Measurements from ENCODE around the gene CAMK1G.

CAMK1G gene

DNA sequence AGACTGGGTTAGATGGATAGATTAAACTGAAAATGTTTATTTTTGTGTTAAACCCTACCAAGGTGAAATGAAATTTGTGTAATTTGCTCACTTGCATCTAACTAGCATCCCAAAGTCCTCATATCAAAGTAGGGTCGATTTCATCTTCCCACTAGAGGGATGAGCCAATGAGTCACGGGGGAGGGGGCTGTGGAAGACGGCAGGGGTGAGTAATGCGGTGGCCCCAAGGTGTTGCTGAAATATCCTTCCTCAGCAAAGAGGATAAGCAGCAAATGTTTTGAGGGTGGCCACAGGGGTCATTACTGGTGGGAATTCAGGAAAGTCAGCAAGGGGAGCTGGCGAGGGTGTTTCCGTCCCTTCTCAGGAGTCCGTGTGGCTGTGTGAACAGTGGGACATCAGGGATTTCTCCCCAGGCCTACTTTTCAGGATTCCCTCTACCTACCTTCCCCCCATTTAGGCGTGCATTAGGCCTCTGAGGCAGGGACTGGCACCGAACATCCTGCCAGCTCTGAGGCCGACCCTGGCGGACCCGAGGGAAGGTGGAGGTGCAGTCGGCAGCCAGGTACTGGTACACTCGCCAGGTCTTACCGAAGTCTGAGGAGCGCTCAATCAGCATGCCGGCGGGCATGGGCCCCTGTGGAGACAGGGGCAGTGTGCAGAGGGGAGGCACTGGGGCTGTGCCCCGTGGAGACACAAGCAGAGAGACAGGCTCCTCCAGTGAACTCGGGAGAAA, 50.7 kb downstream of the CAMK1G start:
- TF ChIP-seq, protein P1, sequence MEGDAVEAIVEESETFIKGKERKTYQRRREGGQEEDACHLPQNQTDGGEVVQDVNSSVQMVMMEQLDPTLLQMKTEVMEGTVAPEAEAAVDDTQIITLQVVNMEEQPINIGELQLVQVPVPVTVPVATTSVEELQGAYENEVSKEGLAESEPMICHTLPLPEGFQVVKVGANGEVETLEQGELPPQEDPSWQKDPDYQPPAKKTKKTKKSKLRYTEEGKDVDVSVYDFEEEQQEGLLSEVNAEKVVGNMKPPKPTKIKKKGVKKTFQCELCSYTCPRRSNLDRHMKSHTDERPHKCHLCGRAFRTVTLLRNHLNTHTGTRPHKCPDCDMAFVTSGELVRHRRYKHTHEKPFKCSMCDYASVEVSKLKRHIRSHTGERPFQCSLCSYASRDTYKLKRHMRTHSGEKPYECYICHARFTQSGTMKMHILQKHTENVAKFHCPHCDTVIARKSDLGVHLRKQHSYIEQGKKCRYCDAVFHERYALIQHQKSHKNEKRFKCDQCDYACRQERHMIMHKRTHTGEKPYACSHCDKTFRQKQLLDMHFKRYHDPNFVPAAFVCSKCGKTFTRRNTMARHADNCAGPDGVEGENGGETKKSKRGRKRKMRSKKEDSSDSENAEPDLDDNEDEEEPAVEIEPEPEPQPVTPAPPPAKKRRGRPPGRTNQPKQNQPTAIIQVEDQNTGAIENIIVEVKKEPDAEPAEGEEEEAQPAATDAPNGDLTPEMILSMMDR (IDR thresholded peaks at IDR 0.05) = no peak
- no peak overlapping the region for H3K27ac ChIP-seq
- DNase-seq (ENCODE audit: low spot score) = no peak
- no peak overlapping the region for H3K4me3 ChIP-seq

DNA sequence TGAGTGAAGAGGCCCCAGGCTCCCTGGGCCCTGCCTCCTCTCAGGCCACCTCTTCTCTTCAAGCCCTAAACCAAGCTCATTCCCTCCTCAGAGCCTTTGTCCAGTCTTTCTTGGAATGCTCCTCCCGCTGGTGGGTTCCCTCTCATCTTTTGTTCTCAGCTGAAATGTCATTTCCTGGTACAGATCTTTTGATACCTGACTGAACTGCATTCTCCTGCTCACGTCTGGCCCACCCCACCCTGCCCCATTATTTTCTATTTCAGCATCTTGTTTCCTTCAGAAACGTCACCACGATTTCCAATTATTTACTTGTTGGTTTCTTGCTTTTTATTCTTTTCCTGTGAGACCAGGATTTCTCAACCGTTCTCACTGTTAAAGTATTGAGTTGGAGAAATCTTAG, 52.3 kb downstream of the CAMK1G start:
- H3K4me3 ChIP-seq = no peak overlapping the region
- no peak overlapping the region for H3K27ac ChIP-seq
- DNase-seq (ENCODE audit: low spot score) = no peak
- TF ChIP-seq, protein P1 (IDR thresholded peaks at IDR 0.05) = no peak

DNA sequence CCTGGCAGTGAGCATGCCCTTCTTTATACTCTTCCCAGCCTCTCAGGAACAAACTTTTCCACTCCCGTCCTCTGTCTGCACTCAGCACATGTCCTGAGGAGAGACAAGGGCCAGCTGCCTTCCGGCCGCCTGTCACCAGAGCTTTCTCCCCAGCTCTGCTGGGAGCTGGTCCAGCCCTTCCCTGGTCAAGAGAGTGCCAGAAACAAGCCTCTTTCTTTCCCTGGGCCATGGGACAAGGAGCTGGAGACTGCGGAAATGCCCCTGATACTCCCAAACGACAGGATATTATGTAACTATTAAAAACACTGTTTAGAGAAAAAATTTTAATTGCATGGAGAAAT, 58.3 kb downstream of the CAMK1G start:
- TF ChIP-seq, protein P1 (IDR thresholded peaks at IDR 0.05) = no peak
- DNase-seq (ENCODE audit: low spot score) = peak; percentile 86
- Histone ChIP-seq H3K4me3 (no peak overlapping the region), H3K27ac (peak overlapping the region; percentile 76 to 88)

DNA sequence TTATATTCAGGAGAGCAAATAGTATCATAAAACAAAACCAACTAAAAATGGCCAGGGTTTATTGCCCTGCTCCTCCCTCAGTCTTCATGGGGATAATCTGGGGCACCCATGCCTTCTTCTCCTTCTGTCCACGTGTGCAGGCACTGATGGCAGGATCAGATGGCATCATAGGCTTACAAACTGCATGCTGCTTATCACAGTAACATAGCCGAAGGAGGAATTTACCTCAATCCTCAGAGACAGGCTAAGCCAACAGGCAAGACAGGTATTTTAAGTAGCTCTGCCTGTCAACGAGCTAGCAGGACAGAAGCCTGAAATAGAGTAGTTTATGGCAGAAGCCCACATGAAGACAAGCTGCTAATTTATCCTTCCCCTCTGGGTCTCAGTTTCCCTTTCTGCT, 59.3 kb downstream of the CAMK1G start:
- no peak overlapping the region for H3K4me3 ChIP-seq
- peak overlapping the region; percentile 44 to 76 for H3K27ac ChIP-seq
- no peak for DNase-seq (ENCODE audit: low spot score)
- TF ChIP-seq, protein P1 (IDR thresholded peaks at IDR 0.05) = no peak

DNA sequence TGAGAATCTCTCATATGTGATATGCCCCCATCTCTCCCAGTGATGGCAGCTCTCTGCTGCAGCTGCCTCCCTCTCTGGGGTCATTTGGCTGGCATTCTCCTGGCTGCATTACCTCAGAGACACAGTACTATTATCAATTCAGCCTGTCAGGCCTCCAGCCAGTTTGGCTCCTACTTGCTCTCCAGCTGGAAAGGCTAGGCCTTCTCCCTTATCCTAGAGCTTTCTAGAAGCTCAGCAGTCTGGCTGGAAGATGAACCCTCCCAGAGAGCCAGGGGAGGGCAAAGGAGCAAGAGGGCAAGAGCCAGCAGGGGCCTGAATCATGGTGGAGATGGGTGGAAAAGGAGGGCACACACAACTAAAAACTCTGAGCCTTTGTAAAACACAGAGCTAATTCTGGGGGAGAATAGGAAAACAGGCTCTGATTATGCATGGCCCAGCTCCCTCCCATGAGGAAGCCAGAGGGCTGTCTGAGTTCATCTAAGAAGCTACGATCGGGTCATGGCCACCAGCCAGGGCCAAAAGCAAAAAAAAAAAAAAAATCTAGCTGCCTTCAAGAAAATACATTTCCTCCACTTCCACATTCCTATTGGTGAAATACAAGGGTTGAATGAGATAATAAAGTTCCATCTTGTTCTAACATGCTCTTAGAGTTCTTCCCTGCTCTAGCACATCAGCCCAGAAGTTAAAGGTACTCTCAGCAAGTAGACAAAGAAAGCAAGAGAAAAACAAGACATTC, 59.9 kb downstream of the CAMK1G start:
- TF ChIP-seq, protein P1 (IDR thresholded peaks at IDR 0.05) = no peak
- DNase-seq (ENCODE audit: low spot score) = no peak
- Histone ChIP-seq H3K27ac (peak overlapping the region; percentile 60 to 76), H3K4me3 (no peak overlapping the region)

DNA sequence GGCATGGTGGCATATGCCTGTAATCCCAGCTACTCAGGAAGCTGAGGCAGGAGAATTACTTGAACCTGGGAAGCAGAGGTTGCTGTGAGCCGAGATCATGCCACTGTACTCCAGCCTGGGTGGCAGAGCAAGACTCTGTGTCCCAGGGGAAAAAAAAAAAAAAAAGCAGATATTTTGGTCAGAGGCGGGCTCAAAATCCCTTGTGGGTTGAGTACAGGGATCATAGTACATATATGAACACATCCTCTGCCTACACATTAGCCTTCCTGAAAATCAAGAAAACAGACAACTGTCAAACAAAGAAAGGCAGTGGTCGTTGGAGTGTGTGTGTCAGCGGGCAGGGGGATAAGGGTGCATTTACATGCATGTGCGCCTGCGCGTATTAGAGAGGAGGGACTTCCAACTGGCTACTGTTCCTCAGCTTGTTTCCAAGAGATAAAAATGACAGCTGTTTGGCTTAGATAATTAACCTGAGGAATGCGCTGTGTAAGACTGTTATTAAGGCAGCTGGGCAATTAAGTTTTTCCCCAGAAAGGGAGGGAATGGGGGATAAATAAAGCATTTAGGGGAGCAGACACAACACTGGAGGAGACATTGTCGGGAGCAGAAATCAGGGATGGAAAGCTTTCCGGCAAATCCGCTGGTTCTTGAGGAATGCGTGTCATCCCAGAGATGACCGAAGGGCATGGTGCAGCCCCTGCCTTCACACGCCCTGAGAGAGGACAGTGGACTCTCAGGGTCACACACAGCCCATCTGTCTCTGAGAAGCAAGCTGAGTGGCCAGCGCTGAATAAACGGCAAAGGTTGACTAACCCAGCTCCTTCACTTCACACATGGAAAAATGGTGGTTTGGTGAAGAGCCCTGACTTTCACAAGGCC, 62.3 kb downstream of the CAMK1G start:
- TF ChIP-seq, protein P1 (IDR thresholded peaks at IDR 0.05) = no peak
- Histone ChIP-seq H3K4me3 (peak overlapping the region; percentile 32), H3K27ac (peak overlapping the region in 1 of 2 donors; percentile 11)
- no peak for DNase-seq (ENCODE audit: low spot score)

Data from coronary artery (tissue), 2 donors.